Measurements from ENCODE around the gene ANO6.

Gene ANO6

DNA sequence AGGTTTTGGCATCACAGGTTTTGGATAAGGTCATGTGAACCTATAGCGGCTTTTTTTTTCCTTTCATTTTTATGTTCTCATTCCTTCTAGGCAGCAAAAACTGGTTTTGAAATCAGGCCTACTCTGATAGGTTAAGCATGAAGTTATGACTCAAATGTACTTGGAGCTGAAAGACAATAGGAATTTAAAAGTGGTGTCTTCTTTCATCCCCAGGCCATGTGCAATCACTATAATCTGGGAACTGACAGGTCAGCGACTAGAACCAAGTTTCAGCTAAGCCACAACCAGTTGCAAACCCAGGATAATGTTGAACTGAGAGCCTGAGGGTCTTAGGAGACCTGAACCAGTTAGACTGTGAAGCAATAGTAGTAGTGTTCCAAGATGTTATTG is 74.3 kb downstream of the ANO6 start:
- Histone ChIP-seq H3K36me3 (ENCODE audit: control insufficient read depth, insufficient read depth, low read length) (no peaks in the 10 kb centered on the region), H3K4me3 (ENCODE audit: low read depth, low read length) (no peak overlapping the region), H3K9me3 (ENCODE audit: control insufficient read depth, insufficient read depth, low read length) (no peaks in the 10 kb centered on the region), H3K4me1 (ENCODE audit: control insufficient read depth, insufficient read depth, low read length) (peaks cover 6% of the 10 kb centered on the region), H3K27me3 (ENCODE audit: control insufficient read depth, insufficient read depth, low read length) (no peaks in the 10 kb centered on the region), H3K9ac (ENCODE audit: low read depth, low read length) (no peak overlapping the region)

DNA sequence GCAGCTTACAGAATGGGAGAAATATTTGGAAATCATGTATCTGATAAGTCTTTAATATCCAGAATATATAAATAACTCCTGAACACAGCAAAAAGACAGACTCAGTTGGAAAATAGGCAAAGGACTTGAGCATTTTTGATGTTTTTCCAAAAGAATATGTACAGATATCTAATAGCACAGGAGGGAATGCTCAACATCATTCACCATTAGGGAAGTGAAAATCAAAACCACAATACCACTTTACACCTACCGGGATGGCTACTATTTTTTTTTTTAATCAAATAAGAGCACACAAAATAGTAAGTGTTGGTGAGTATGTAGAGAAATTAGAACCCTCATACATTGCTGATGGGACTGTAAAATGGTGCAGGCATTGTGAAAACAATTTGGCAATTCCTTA is 75.6 kb downstream of the ANO6 start:
- H3K4me1 ChIP-seq (ENCODE audit: control insufficient read depth, insufficient read depth, low read length), result peaks cover 6% of the 10 kb centered on the region
- H3K27me3 ChIP-seq (ENCODE audit: control insufficient read depth, insufficient read depth, low read length), result no peaks in the 10 kb centered on the region
- H3K9me3 ChIP-seq (ENCODE audit: control insufficient read depth, insufficient read depth, low read length), result no peaks in the 10 kb centered on the region
- H3K4me3 ChIP-seq (ENCODE audit: low read depth, low read length), result no peak overlapping the region
- H3K36me3 ChIP-seq (ENCODE audit: control insufficient read depth, insufficient read depth, low read length), result no peaks in the 10 kb centered on the region
- no peak overlapping the region for H3K9ac ChIP-seq (ENCODE audit: low read depth, low read length)

DNA sequence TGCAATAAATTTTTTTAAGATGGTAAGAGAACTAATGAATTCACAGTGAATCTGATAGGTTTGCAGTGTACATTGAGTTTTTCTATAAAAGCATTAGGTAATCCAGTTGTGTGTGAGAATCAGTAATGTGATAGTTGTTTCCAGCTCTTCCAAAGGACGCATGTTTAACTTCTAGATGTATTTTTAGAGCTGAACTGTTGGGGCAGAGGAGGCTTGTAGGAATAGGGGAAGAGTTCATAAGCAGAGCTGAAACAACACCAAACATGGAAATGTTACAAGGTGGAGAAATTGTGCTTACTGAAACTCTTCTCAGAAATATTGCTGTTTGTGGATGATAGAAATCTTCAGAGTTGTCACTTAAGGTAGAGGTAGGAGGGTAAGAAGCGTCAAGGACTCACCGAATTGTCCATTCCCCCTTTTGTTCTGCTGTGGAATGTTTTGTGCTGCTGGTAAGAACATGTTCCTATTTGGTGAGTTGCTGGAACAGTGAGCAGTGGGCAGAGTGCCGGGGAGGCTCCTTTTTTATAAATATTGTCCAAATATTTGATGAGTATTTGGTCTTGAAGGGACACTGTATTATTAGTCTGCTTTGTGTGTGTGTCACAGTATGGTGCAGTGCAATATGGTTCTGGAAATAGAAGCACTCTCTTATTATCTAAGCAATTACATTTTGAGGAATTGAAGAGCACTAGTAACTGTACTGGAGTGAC is 76.7 kb downstream of the ANO6 start:
- Histone ChIP-seq H3K4me1 (ENCODE audit: control insufficient read depth, insufficient read depth, low read length) (no peaks in the 10 kb centered on the region), H3K9me3 (ENCODE audit: control insufficient read depth, insufficient read depth, low read length) (no peaks in the 10 kb centered on the region), H3K9ac (ENCODE audit: low read depth, low read length) (no peak overlapping the region), H3K4me3 (ENCODE audit: low read depth, low read length) (no peak overlapping the region), H3K27me3 (ENCODE audit: control insufficient read depth, insufficient read depth, low read length) (no peaks in the 10 kb centered on the region), H3K36me3 (ENCODE audit: control insufficient read depth, insufficient read depth, low read length) (no peaks in the 10 kb centered on the region)

GRCh38 chr12:45294906-45295305 is 79.0 kb downstream of the ANO6 start:
- no peaks in the 10 kb centered on the region for H3K4me1 ChIP-seq (ENCODE audit: control insufficient read depth, insufficient read depth, low read length)
- no peak overlapping the region for H3K4me3 ChIP-seq (ENCODE audit: low read depth, low read length)
- no peaks in the 10 kb centered on the region for H3K36me3 ChIP-seq (ENCODE audit: control insufficient read depth, insufficient read depth, low read length)
- no peak overlapping the region for H3K9ac ChIP-seq (ENCODE audit: low read depth, low read length)
- H3K27me3 ChIP-seq (ENCODE audit: control insufficient read depth, insufficient read depth, low read length), result no peaks in the 10 kb centered on the region
- H3K9me3 ChIP-seq (ENCODE audit: control insufficient read depth, insufficient read depth, low read length), result no peaks in the 10 kb centered on the region

DNA sequence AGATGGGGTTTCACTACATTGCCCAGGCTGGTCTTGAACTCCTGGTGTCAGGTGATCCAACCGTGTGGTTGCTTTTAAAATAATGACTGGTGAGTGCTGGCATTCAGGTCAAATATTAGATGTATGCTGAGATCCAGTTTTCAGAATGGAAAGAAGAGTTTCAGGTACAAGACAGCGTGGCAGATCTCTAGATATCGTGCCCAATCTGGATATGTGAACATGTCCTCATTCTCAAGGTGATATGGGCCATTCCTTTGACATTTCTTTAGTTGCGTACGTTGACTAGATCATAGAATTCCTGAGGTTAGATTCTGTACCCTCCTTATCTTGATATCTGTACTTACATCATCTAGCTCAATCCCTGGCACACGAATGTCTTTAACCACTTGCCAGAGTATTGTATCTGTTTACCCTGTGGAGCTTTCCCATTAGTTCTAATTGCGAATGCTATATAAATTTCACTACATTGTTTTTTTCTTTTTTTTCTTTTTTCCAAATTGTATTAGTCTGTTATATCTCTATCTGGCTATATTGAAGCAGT is 80.2 kb downstream of the ANO6 start:
- H3K27me3 ChIP-seq (ENCODE audit: control insufficient read depth, insufficient read depth, low read length), result no peaks in the 10 kb centered on the region
- no peak overlapping the region for H3K4me3 ChIP-seq (ENCODE audit: low read depth, low read length)
- H3K9ac ChIP-seq (ENCODE audit: low read depth, low read length), result no peak overlapping the region
- no peaks in the 10 kb centered on the region for H3K4me1 ChIP-seq (ENCODE audit: control insufficient read depth, insufficient read depth, low read length)
- H3K36me3 ChIP-seq (ENCODE audit: control insufficient read depth, insufficient read depth, low read length), result no peaks in the 10 kb centered on the region
- no peaks in the 10 kb centered on the region for H3K9me3 ChIP-seq (ENCODE audit: control insufficient read depth, insufficient read depth, low read length)

- no peaks in the 10 kb centered on the region for H3K36me3 ChIP-seq (ENCODE audit: control insufficient read depth, insufficient read depth, low read length)
- no peak overlapping the region for H3K4me3 ChIP-seq (ENCODE audit: low read depth, low read length)
- H3K9ac ChIP-seq (ENCODE audit: low read depth, low read length), result no peak overlapping the region
- no peaks in the 10 kb centered on the region for H3K27me3 ChIP-seq (ENCODE audit: control insufficient read depth, insufficient read depth, low read length)
- H3K9me3 ChIP-seq (ENCODE audit: control insufficient read depth, insufficient read depth, low read length), result no peaks in the 10 kb centered on the region
- H3K4me1 ChIP-seq (ENCODE audit: control insufficient read depth, insufficient read depth, low read length), result no peaks in the 10 kb centered on the region
Measured at GRCh38 chr12:45298047-45298446, 82.2 kb downstream of the ANO6 start.

DNA sequence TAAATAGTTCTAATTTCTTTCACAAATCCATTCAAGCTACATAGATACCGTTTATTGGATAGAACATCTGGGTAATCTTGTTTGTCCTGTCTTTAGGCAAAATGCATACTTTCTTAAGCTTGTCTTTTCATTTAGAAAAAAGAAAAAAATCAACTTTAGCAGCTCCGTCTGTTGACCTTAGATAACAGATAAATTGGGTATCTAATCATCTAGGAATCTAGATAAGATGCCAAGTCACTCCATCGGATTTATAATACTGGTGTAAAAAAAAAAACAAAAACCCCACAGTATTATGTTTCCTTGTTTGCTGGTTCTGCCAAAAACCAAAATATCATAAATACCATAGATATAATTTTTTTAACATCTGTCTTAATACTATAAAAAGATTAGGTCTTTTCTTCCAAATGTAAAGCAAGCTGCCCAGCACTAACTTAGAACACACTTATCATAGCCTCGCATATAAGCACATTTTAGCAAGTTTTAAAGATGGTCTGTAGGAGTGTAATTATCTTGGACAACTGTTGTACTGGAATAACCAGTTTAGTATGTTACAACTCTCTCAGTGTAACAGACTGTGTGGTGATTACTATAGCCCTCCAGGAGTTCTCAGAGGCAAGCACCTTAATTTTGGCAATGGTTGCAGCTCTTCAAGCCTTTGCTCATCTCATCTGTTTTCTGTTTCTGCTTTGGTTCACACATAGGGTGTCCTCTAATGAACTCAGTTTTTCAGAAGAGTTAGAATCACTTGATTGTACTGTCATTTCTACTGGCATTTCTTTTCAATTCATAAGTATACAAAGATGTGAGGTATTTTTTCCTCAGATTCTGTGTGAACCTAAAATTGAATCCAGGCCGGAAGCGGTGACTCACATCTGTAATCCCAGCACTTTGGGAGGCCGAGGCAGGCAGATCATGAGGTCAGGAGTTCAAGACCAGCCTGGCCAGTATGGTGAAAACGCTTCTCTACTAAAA is 83.1 kb downstream of the ANO6 start:
- H3K4me3 ChIP-seq (ENCODE audit: low read depth, low read length), result no peak overlapping the region
- no peak overlapping the region for H3K9ac ChIP-seq (ENCODE audit: low read depth, low read length)
- no peaks in the 10 kb centered on the region for H3K4me1 ChIP-seq (ENCODE audit: control insufficient read depth, insufficient read depth, low read length)
- no peaks in the 10 kb centered on the region for H3K27me3 ChIP-seq (ENCODE audit: control insufficient read depth, insufficient read depth, low read length)
- no peaks in the 10 kb centered on the region for H3K36me3 ChIP-seq (ENCODE audit: control insufficient read depth, insufficient read depth, low read length)
- H3K9me3 ChIP-seq (ENCODE audit: control insufficient read depth, insufficient read depth, low read length), result no peaks in the 10 kb centered on the region

GRCh38 chr12:45302621-45303369 is 86.9 kb downstream of the ANO6 start:
- H3K36me3 ChIP-seq (ENCODE audit: control insufficient read depth, insufficient read depth, low read length), result no peaks in the 10 kb centered on the region
- H3K9me3 ChIP-seq (ENCODE audit: control insufficient read depth, insufficient read depth, low read length), result no peaks in the 10 kb centered on the region
- no peak overlapping the region for H3K9ac ChIP-seq (ENCODE audit: low read depth, low read length)
- H3K4me1 ChIP-seq (ENCODE audit: control insufficient read depth, insufficient read depth, low read length), result no peaks in the 10 kb centered on the region
- no peak overlapping the region for H3K4me3 ChIP-seq (ENCODE audit: low read depth, low read length)
- no peaks in the 10 kb centered on the region for H3K27me3 ChIP-seq (ENCODE audit: control insufficient read depth, insufficient read depth, low read length)

DNA sequence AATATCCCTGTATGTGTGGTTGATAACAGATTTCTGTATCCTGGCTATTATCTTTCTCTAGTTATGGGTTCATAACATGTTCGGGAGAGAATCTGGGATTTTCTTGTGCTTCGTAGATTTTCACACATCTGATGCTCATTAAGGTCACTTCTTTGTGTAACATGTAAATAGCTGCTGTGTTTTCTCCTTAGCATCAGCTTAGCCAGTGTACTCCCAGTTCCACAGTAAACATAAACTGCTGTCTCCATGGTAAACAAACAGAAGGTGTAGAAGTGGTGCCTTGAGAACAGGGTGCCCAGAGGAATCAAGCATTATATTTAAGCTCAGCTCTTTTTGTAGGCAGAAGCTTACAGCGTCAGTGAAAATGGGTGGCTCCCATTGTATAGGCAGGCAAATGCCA is 88.0 kb downstream of the ANO6 start:
- Histone ChIP-seq H3K9me3 (ENCODE audit: control insufficient read depth, insufficient read depth, low read length) (no peaks in the 10 kb centered on the region), H3K36me3 (ENCODE audit: control insufficient read depth, insufficient read depth, low read length) (no peaks in the 10 kb centered on the region), H3K27me3 (ENCODE audit: control insufficient read depth, insufficient read depth, low read length) (no peaks in the 10 kb centered on the region), H3K9ac (ENCODE audit: low read depth, low read length) (no peak overlapping the region), H3K4me3 (ENCODE audit: low read depth, low read length) (no peak overlapping the region), H3K4me1 (ENCODE audit: control insufficient read depth, insufficient read depth, low read length) (no peaks in the 10 kb centered on the region)

- H3K4me3 ChIP-seq (ENCODE audit: low read depth, low read length), result no peak overlapping the region
- H3K27me3 ChIP-seq (ENCODE audit: control insufficient read depth, insufficient read depth, low read length), result no peaks in the 10 kb centered on the region
- H3K9me3 ChIP-seq (ENCODE audit: control insufficient read depth, insufficient read depth, low read length), result no peaks in the 10 kb centered on the region
- no peaks in the 10 kb centered on the region for H3K36me3 ChIP-seq (ENCODE audit: control insufficient read depth, insufficient read depth, low read length)
- H3K9ac ChIP-seq (ENCODE audit: low read depth, low read length), result no peak overlapping the region
- no peaks in the 10 kb centered on the region for H3K4me1 ChIP-seq (ENCODE audit: control insufficient read depth, insufficient read depth, low read length)
Measured at GRCh38 chr12:45304514-45305178, 88.8 kb downstream of the ANO6 start.

DNA sequence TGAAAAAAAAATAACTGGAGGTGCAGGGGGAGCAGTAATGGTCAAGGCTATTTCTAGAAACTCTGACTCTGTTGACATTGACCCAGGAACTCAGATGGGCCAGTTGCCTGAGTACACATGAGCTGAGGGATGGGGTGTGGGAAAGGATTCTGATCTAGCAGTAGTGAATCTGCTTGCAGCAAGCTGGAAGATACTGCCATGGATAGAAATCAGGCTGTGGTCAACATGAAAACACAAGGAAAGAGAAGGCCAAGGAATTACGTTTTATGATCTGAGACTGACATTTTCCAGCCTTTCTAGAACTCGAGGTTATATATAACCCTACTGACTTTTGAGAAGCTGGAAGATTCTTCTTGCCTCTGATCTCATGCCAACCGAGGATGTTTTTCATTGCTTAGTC is 90.0 kb downstream of the ANO6 start:
- Histone ChIP-seq H3K4me3 (ENCODE audit: low read depth, low read length) (no peak overlapping the region), H3K9me3 (ENCODE audit: control insufficient read depth, insufficient read depth, low read length) (no peaks in the 10 kb centered on the region)

More for the DNA sequence above, 90.0 kb downstream of the ANO6 start:
- H3K4me1 ChIP-seq (ENCODE audit: control insufficient read depth, insufficient read depth, low read length), result no peaks in the 10 kb centered on the region
- no peaks in the 10 kb centered on the region for H3K36me3 ChIP-seq (ENCODE audit: control insufficient read depth, insufficient read depth, low read length)
- no peaks in the 10 kb centered on the region for H3K27me3 ChIP-seq (ENCODE audit: control insufficient read depth, insufficient read depth, low read length)
- no peak overlapping the region for H3K9ac ChIP-seq (ENCODE audit: low read depth, low read length)
